Activated CD4-positive, alpha-beta memory T cell treated with anti-CD3 and anti-CD28 coated beads, Interleukin-2, amount 10 ng/mL, durations not matched to agents 7 days and 5 days (primary cell): ENCODE results near the gene LRP1-AS. TPM values are rescaled to one million over a fixed set of nuclear protein-coding genes. Genes with fewer than 3 reads are reported as not detected.

Source experiments
- CTCF ChIA-PET: fragments of 350-600 bp; sonication (Branson Sonifier 250); formaldehyde crosslinking; loops from one replicate; lab custom pipeline; 2021; ENCODE audit warnings: antibody characterized with exemption, inconsistent platforms; lab: Charles Lee
- POLR2A ChIA-PET: fragments of 350-600 bp; sonication (Branson Sonifier 250); formaldehyde crosslinking; loops from one replicate; lab custom pipeline; 2021; ENCODE audit warnings: antibody characterized with exemption; lab: Charles Lee
- DNase-seq: peaks from one replicate; pipeline ENCODE4 v3.0.0-alpha.2; 2020
- H3K27ac Mint-ChIP-seq: one replicate; pipeline ENCODE4 v1.8.0; 2021; ENCODE audit warnings: mild to moderate bottlenecking, mixed read lengths
- H3K27me3 Mint-ChIP-seq: one replicate; pipeline ENCODE4 v1.8.0; 2021; ENCODE audit warnings: mixed read lengths
- H3K36me3 Mint-ChIP-seq: one replicate; pipeline ENCODE4 v1.8.0; 2021; ENCODE audit warnings: low read depth, mixed read lengths
- H3K4me1 Mint-ChIP-seq: one replicate; pipeline ENCODE4 v1.8.0; 2021; ENCODE audit warnings: mixed read lengths
- H3K4me3 Mint-ChIP-seq: one replicate; pipeline ENCODE4 v1.8.0; 2021; ENCODE audit warnings: mild to moderate bottlenecking, mixed read lengths
- H3K9me3 Mint-ChIP-seq: one replicate; pipeline ENCODE4 v1.8.0; 2021; ENCODE audit warnings: mixed read lengths
- total RNA-seq, 2 experiments: library from RNA; stranded (reverse); gene quantifications; one replicate each; pipeline ENCODE4 v1.2.3, GENCODE V29; 2021

LRP1-AS gene
- total RNA-seq: not detected

DNA sequence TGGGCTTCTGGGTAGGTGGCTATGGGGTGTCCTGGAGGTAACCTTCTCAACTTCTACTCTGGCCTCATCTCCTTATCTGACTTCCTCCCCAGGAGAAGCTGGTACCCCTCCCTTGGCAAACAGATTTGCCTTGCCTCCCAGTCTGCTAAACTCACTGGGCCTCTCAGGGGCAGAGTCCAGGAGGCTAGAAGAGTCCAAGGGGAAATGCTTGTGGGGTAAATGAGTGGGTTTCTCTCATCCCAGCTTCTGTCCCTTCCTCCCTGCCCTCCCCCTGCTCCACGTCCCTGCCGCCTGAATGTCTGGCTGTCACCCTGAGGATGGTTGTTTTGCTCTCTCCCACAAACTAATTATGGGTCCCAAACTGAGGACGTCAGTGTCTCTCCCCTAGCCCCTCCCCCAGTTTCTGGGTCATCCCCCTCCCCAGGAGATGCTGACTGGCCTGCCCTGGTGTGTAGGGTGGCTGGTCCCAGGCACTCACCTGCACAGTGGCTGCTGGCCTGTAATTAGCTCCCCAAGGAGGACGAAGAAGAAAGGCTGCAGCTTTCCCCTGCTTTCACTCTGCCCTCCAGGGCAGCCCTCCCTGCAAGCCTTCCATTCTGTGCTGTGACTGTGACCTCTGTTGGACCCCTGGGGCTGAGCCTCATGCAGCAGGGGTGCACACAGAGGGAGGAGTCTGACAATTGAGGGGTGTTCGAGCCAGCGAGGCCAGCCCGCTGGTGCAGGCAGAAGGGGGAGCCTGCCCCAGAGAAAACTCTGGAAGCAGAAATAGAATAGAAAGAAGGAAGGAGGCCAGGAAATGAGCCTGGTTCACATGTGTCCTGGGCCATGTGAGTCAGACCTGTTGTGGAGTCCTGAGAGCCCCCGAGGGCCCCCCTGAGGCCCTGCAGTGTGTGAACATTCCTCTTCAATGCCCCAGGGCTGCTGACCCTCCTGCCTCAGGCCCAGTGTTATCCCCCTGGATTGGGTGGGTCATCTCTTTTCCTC, at the start of gene LRP1-AS:
LRP1-AS (minus strand) TSS at position 659 of the 984 bp plus-strand sequence.
- Mint-ChIP-seq H3K4me3 (no peak within 1 kb of the TSS), H3K9me3 (no peaks in the 10 kb centered on the region), H3K4me1 (no peaks in the 10 kb centered on the region), H3K27me3 (no peaks in the 10 kb centered on the region), H3K36me3 (no peaks in the 10 kb centered on the region), H3K27ac (no peak within 1 kb of the TSS)
- ChIA-PET CTCF (no interaction called here), POLR2A (no interaction called here)
- DNase-seq: no peak

DNA sequence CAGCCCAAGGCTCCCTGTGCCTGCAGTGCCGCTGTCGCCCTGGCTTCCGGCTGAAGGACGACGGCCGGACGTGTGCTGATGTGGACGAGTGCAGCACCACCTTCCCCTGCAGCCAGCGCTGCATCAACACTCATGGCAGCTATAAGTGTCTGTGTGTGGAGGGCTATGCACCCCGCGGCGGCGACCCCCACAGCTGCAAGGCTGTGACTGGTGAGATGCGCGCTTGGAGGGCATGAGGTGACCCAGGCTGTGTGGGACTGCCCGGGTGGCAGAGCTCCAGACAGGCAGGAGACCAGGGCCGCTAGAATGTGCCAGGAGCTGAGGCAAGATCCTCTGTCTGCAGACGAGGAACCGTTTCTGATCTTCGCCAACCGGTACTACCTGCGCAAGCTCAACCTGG, 49.5 kb upstream of the LRP1-AS start:
- POLR2A ChIA-PET: no interaction called here

DNA sequence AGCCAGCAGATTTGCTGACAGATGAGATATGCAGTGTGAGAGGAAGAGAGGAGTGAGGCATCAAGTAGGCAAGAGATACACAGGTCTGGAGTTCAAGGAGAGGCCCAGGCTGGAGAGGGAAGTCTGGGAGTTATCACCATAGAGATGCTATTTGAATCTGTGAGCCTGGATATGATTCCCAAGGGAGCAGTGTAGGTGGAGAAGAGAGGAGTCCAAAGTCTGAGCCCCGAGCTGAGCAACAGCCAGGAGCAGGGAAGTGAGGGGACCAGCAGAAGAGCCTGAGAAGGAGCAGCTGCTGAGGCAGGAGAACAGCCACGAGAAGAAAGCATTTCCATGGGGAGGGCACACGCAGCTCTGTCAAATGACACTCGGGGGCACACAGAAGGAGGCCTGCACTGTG, 49.0 kb upstream of the LRP1-AS start:
- Mint-ChIP-seq H3K36me3 (no peaks in the 10 kb centered on the region), H3K27ac (no peak overlapping the region), H3K9me3 (no peaks in the 10 kb centered on the region), H3K27me3 (peaks cover 1% of the 10 kb centered on the region), H3K4me3 (no peak overlapping the region), H3K4me1 (no peaks in the 10 kb centered on the region)
- ChIA-PET POLR2A (no interaction called here), CTCF (interaction anchor here (0.9 kb wide), 1 partner anchor 72 kb away, joined by 3 read pairs; no protein-coding TSS in a partner anchor)
- DNase-seq: no peak

More for the DNA sequence above, 49.5 kb upstream of the LRP1-AS start:
- DNase-seq: no peak
- Mint-ChIP-seq H3K4me3 (no peak overlapping the region), H3K27ac (no peak overlapping the region), H3K9me3 (no peaks in the 10 kb centered on the region), H3K4me1 (no peaks in the 10 kb centered on the region), H3K36me3 (no peaks in the 10 kb centered on the region), H3K27me3 (peaks cover 1% of the 10 kb centered on the region)
- CTCF ChIA-PET: no interaction called here

DNA sequence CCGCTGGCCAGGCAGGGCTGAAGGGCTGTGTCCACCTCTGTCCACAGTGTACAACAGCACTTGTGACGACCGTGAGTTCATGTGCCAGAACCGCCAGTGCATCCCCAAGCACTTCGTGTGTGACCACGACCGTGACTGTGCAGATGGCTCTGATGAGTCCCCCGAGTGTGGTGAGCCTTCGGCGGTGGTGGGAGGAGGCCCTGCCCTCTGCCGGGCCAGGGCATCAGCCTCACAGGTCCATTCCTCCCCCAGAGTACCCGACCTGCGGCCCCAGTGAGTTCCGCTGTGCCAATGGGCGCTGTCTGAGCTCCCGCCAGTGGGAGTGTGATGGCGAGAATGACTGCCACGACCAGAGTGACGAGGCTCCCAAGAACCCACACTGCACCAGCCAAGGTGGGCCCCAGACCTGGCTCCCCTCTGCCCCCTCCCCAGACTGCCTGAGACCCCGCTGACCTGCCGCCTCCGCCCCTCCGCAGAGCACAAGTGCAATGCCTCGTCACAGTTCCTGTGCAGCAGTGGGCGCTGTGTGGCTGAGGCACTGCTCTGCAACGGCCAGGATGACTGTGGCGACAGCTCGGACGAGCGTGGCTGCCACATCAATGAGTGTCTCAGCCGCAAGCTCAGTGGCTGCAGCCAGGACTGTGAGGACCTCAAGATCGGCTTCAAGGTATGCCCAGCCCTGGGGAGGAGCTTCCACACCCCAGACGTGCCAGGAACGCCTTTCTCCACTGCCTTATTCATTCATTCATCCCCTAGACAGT, 48.4 kb upstream of the LRP1-AS start:
- no peaks in the 10 kb centered on the region for H3K36me3 Mint-ChIP-seq
- no peak overlapping the region for H3K4me3 Mint-ChIP-seq
- no peaks in the 10 kb centered on the region for H3K4me1 Mint-ChIP-seq
- no peak for DNase-seq
- no peak overlapping the region for H3K27ac Mint-ChIP-seq
- ChIA-PET CTCF (interaction anchor here (0.9 kb wide), 1 partner anchor 71 kb away, joined by 3 read pairs; no protein-coding TSS in a partner anchor), POLR2A (no interaction called here)
- peaks cover 1% of the 10 kb centered on the region for H3K27me3 Mint-ChIP-seq
- no peaks in the 10 kb centered on the region for H3K9me3 Mint-ChIP-seq

DNA sequence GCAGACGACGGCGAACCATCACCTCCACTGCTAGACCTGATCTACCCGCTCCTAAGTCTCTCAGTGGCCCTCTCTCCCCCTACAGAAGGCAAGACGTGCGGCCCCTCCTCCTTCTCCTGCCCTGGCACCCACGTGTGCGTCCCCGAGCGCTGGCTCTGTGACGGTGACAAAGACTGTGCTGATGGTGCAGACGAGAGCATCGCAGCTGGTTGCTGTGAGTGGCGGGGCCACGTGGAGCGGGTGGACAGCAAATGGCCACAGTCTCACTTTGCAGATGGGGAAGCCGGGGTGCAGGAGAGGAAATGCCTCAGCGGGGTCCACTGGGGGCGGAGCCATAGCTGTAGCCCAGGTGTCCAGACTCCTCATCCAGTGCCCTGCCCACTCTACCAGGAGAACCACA, 47.8 kb upstream of the LRP1-AS start:
- H3K4me3 Mint-ChIP-seq: no peak overlapping the region

DNA sequence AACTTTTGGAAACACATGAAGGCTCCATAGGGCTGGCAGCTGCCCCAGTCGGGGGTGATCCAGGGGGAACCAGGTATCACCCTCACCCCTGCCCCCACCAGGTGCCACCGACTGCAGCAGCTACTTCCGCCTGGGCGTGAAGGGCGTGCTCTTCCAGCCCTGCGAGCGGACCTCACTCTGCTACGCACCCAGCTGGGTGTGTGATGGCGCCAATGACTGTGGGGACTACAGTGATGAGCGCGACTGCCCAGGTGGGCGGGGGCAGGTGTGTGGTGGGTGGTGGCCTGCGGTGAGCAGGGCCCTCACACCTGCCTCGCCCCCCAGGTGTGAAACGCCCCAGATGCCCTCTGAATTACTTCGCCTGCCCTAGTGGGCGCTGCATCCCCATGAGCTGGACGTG, 46.8 kb upstream of the LRP1-AS start:
- Mint-ChIP-seq H3K27me3 (peaks cover 1% of the 10 kb centered on the region), H3K36me3 (no peaks in the 10 kb centered on the region), H3K27ac (no peak overlapping the region), H3K4me3 (no peak overlapping the region), H3K9me3 (no peaks in the 10 kb centered on the region), H3K4me1 (no peaks in the 10 kb centered on the region)
- no peak for DNase-seq
- POLR2A ChIA-PET: no interaction called here
- CTCF ChIA-PET: no interaction called here

More for the DNA sequence above, 47.8 kb upstream of the LRP1-AS start:
- Mint-ChIP-seq H3K36me3 (no peaks in the 10 kb centered on the region), H3K9me3 (no peaks in the 10 kb centered on the region), H3K27me3 (peaks cover 1% of the 10 kb centered on the region), H3K27ac (no peak overlapping the region), H3K4me1 (no peaks in the 10 kb centered on the region)
- ChIA-PET POLR2A (no interaction called here), CTCF (no interaction called here)
- DNase-seq: no peak

DNA sequence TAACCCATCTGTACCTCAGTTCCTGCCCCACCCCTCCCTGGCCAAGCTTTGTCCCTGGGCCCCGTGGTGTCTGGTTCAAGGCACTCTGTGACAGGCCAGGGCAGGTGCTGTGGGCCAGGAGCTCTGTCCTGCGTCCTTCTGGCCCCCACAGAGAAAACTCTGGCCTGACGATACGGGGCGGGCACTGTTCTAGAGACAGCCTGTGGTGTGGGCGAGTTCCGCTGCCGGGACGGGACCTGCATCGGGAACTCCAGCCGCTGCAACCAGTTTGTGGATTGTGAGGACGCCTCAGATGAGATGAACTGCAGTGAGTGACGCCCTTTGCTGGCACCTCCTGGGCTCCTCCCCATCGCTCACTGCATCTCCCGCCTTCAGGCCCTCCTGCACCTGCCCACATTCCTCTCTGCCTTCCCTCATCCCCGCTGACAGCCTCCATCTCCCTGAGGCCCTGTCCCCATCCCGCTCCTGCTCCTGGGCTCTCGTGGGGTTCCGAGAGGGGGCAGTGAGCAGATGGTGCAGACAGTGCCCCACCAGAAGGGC, 46.4 kb upstream of the LRP1-AS start:
- Mint-ChIP-seq H3K4me3 (no peak overlapping the region), H3K27ac (no peak overlapping the region), H3K36me3 (no peaks in the 10 kb centered on the region), H3K9me3 (no peaks in the 10 kb centered on the region), H3K4me1 (no peaks in the 10 kb centered on the region), H3K27me3 (peaks cover 1% of the 10 kb centered on the region)
- POLR2A ChIA-PET: no interaction called here
- DNase-seq: no peak
- CTCF ChIA-PET: no interaction called here

DNA sequence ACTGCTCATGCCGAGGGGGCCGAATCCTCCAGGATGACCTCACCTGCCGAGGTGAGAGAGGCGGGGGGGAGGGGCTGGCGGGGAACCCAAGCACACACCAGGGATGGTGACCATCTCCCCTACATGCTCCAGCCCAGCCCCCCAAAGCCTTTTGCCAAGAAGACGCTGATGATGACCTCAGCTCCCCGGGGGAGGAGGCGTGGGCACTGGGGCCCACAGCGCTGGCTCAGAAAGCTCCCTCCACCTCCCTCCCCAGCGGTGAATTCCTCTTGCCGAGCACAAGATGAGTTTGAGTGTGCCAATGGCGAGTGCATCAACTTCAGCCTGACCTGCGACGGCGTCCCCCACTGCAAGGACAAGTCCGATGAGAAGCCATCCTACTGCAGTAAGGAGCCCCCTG, 45.5 kb upstream of the LRP1-AS start:
- no peaks in the 10 kb centered on the region for H3K4me1 Mint-ChIP-seq
- ChIA-PET CTCF (no interaction called here), POLR2A (no interaction called here)

DNA sequence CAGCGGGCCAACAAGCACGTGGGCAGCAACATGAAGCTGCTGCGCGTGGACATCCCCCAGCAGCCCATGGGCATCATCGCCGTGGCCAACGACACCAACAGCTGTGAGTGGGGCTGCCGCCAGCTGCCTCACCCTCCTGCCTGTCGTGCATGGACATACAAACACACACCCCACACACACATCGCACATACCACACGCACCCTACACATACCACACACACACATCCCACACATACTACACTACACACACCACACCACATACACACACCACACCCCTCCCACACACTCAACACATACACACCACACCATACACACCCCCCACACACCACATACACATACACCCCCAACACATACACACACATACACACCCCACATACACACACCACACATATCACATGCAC, 44.0 kb upstream of the LRP1-AS start:
- Mint-ChIP-seq H3K4me1 (no peaks in the 10 kb centered on the region), H3K36me3 (no peaks in the 10 kb centered on the region), H3K27me3 (peaks cover under 1% of the 10 kb centered on the region), H3K4me3 (no peak overlapping the region), H3K27ac (no peak overlapping the region), H3K9me3 (no peaks in the 10 kb centered on the region)
- CTCF ChIA-PET: interaction anchor here (0.6 kb wide), 1 partner anchor 22 kb away, joined by 3 read pairs; no protein-coding TSS in a partner anchor
- no peak for DNase-seq
- POLR2A ChIA-PET: no interaction called here

More for the DNA sequence above, 45.5 kb upstream of the LRP1-AS start:
- H3K36me3 Mint-ChIP-seq: no peaks in the 10 kb centered on the region
- H3K9me3 Mint-ChIP-seq: no peaks in the 10 kb centered on the region
- DNase-seq: no peak
- peaks cover 1% of the 10 kb centered on the region for H3K27me3 Mint-ChIP-seq
- H3K4me3 Mint-ChIP-seq: no peak overlapping the region
- H3K27ac Mint-ChIP-seq: no peak overlapping the region

DNA sequence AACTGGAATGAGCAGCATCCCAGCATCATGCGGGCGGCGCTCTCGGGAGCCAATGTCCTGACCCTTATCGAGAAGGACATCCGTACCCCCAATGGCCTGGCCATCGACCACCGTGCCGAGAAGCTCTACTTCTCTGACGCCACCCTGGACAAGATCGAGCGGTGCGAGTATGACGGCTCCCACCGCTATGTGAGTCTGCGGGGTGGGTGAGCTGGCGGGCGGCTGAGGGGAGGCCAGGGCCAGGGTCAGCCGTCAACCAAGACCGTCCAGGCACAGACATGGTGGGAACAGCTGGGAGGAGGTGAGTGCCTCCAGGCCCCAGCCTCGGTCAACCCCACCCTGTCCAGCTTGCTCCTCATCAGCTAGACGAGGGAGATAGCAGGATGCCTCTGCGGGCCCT, 43.4 kb upstream of the LRP1-AS start:
- CTCF ChIA-PET: interaction anchor here (0.6 kb wide), 1 partner anchor 22 kb away, joined by 3 read pairs; no protein-coding TSS in a partner anchor
- Mint-ChIP-seq H3K4me1 (no peaks in the 10 kb centered on the region), H3K27ac (no peak overlapping the region)

DNA sequence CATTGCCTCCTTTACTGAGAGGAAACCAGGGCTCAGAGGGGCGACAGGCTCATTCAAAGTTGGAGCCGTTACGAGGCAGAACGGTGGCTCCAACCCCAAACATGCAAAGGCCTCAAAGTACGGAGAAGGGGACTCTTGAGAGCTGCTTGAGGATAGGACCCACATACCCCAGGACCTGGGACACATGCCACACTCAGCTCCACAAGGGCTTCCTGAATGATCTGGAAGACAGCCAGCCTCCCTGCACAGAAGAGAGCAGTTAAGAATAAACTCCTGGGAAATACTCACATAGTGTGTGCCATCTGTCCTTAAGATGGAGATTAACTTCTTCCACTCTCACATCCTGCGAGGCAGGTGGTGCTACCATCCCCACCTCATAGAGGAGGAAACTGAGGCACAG, 42.6 kb upstream of the LRP1-AS start:
- no peak overlapping the region for H3K4me3 Mint-ChIP-seq
- POLR2A ChIA-PET: no interaction called here
- H3K9me3 Mint-ChIP-seq: no peaks in the 10 kb centered on the region
- DNase-seq: no peak
- no peaks in the 10 kb centered on the region for H3K4me1 Mint-ChIP-seq
- no peak overlapping the region for H3K27ac Mint-ChIP-seq
- H3K36me3 Mint-ChIP-seq: no peaks in the 10 kb centered on the region
- CTCF ChIA-PET: interaction anchor here (0.8 to 1.5 kb wide), 2 partner anchors 16 to 78 kb away, joined by 3 read pairs; no protein-coding TSS in a partner anchor
- H3K27me3 Mint-ChIP-seq: no peaks in the 10 kb centered on the region

More for the DNA sequence above, 43.4 kb upstream of the LRP1-AS start:
- H3K27me3 Mint-ChIP-seq: no peaks in the 10 kb centered on the region
- no peak overlapping the region for H3K4me3 Mint-ChIP-seq
- no peak for DNase-seq
- no peaks in the 10 kb centered on the region for H3K36me3 Mint-ChIP-seq
- POLR2A ChIA-PET: no interaction called here
- no peaks in the 10 kb centered on the region for H3K9me3 Mint-ChIP-seq

DNA sequence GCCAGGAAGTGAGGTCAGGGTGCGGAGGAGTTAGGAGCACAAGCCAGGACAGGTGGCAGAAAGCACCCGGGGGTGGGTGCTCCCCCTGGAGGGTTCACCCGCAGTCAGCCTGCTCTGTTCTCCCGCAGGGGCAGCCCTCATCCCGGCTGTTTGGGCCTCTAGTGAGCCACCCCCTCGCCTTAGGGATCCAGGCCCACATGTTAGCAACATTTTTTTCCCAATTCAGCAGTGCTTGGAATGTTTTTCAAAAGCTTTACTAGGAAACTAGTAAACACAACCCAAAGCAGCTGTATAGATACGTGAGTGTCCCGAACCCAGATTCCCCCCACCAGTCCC, 40.6 kb upstream of the LRP1-AS start:
- peaks cover under 1% of the 10 kb centered on the region for H3K4me1 Mint-ChIP-seq
- ChIA-PET CTCF (interaction anchor here (1.1 to 2.2 kb wide), 5 partner anchors 25 to 186 kb away, joined by 3 to 8 read pairs (median 6); no protein-coding TSS in a partner anchor), POLR2A (no interaction called here)
- H3K36me3 Mint-ChIP-seq: no peaks in the 10 kb centered on the region
- no peak overlapping the region for H3K27ac Mint-ChIP-seq
- DNase-seq: no peak
- H3K9me3 Mint-ChIP-seq: no peaks in the 10 kb centered on the region
- no peaks in the 10 kb centered on the region for H3K27me3 Mint-ChIP-seq
- H3K4me3 Mint-ChIP-seq: no peak overlapping the region
